Endothelial cell of umbilical vein (primary cell): ENCODE data around the gene SINHCAF. TPM values are rescaled to one million over a fixed set of nuclear protein-coding genes. Genes with fewer than 3 reads are reported as not detected.

Source experiments
- BruUV-seq: library from RNA; stranded (reverse); fragments of 400-500 nt; replicated peaks from 2 replicates; lab custom pipeline; 2021; lab: Mats Ljungman, UMichigan
- CTCF ChIA-PET: fragments of 300-600, 350-600 bp; sonication (Branson Sonifier 250); formaldehyde crosslinking; loops from one replicate; lab custom pipeline; 2021; ENCODE audit warnings: antibody characterized with exemption, inconsistent platforms; lab: Charles Lee
- POLR2A ChIA-PET: fragments of 300-600, 350-600 bp; sonication (Branson Sonifier 250); formaldehyde crosslinking; loops from one replicate; lab custom pipeline; 2021; ENCODE audit warnings: antibody characterized with exemption, inconsistent platforms; lab: Charles Lee
- DNase-seq: peaks from one replicate; pipeline ENCODE4 v3.0.0-alpha.2; 2011; ENCODE audit warnings: low read depth, low spot score
- FAIRE-seq: peaks from 2 replicates; lab custom pipeline; 2011; peaks lifted over from hg19 to GRCh38; lab: Jason Lieb, UNC
- H2AFZ ChIP-seq: 2 replicates; pipeline ENCODE4 v1.6.0; 2012; ENCODE audit warnings: low read depth, low read length, control low read depth, inconsistent platforms
- H3K27ac ChIP-seq: 2 replicates; pipeline ENCODE4 v1.5.1; 2011; ENCODE audit warnings: low read depth, mild to moderate bottlenecking, control low read depth, low read length, moderate library complexity; ENCODE audit not compliant: insufficient read depth
- H3K27me3 ChIP-seq, 2 experiments: 2 replicates each; pipeline versions ENCODE4 v1.6.0 to v1.6.1; 2011; ENCODE audit warnings: low read length in 2 of 2, mixed read lengths in 1 of 2; ENCODE audit not compliant: control insufficient read depth in 2 of 2, insufficient read depth in 2 of 2
- H3K36me3 ChIP-seq, 2 experiments: 2 replicates in 1 of 2; 3 replicates in 1 of 2; pipeline ENCODE4 v1.5.1; 2011; ENCODE audit warnings: low read length in 2 of 2, mild to moderate bottlenecking in 1 of 2, moderate library complexity in 1 of 2; ENCODE audit not compliant: control insufficient read depth in 2 of 2, insufficient read depth in 2 of 2; ENCODE audit errors: extremely low read depth in 1 of 2
- H3K4me1 ChIP-seq: 3 replicates; pipeline ENCODE4 v1.5.1; 2011; ENCODE audit warnings: mild to moderate bottlenecking, low read length; ENCODE audit not compliant: control insufficient read depth, insufficient read depth; ENCODE audit errors: extremely low read depth
- H3K4me2 ChIP-seq: 2 replicates; pipeline ENCODE4 v1.6.1; 2011; ENCODE audit warnings: low read length, control low read depth, mixed read lengths; ENCODE audit not compliant: insufficient read depth
- H3K4me3 ChIP-seq, 3 experiments: fragments of 200-600 bp in 1 of 3; sonication (generic), shearing (Covaris generic) in 1 of 3; replicated peaks in 1 of 3; 2 replicates each; pipeline ENCODE4 v1.5.1; 2011 to 2016; ENCODE audit warnings: control low read depth in 3 of 3, low read length in 3 of 3, mild to moderate bottlenecking in 2 of 3, inconsistent platforms in 1 of 3, low read depth in 1 of 3, moderate library complexity in 1 of 3; ENCODE audit not compliant: insufficient read depth in 1 of 3
- H3K79me2 ChIP-seq: 2 replicates; pipeline ENCODE4 v1.6.0; 2012; ENCODE audit warnings: low read length, inconsistent platforms; ENCODE audit not compliant: control insufficient read depth, insufficient read depth
- H3K9ac ChIP-seq: replicated peaks from 2 replicates; pipeline ENCODE3; 2011; ENCODE audit warnings: low read length, control low read depth; ENCODE audit not compliant: insufficient read depth; ENCODE audit errors: extremely low read depth
- H3K9me1 ChIP-seq: replicated peaks from 3 replicates; pipeline ENCODE4 v1.6.0; 2011; ENCODE audit warnings: mild to moderate bottlenecking, low read length; ENCODE audit not compliant: control insufficient read depth, insufficient read depth; ENCODE audit errors: extremely low read depth
- H3K9me3 ChIP-seq: replicated peaks from 2 replicates; pipeline ENCODE4 v1.5.1; 2012; ENCODE audit warnings: low read length, inconsistent platforms; ENCODE audit not compliant: control insufficient read depth, insufficient read depth
- H4K20me1 ChIP-seq: replicated peaks from 2 replicates; pipeline ENCODE3; 2011; ENCODE audit warnings: mild to moderate bottlenecking, low read length; ENCODE audit not compliant: control insufficient read depth, insufficient read depth; ENCODE audit errors: extremely low read depth
- FOS ChIP-seq: IDR thresholded peaks from 2 replicates; pipeline ENCODE4 v1.6.1; 2011; ENCODE audit warnings: mild to moderate bottlenecking, low read length, moderate library complexity, borderline replicate concordance; ENCODE audit not compliant: insufficient read depth
- dilution Hi-C: fragments of 300-500 bp; cut with MboI; formaldehyde crosslinking; loops from one replicate; pipeline ENCODE4 v1.15.0; 2019; ENCODE audit warnings: low sequenced_read_pairs; ENCODE audit not compliant: extremely low pct_ligation_motif_present
- intact Hi-C: fragments of 100-400 bp; cut with micrococcal nuclease; formaldehyde crosslinking; loops from one replicate; pipeline ENCODE4 v1.10.0; 2022
- polyA plus RNA-seq, 4 experiments: library from polyadenylated mRNA; depleted of rRNA in 3 of 4; stranded (reverse) in 3 of 4; unstranded in 1 of 4; fragments of >200 nt; gene quantifications; 2 replicates each; pipeline versions ENCODE4 v1.2.1 to v1.2.3, GENCODE V29; 2011 to 2012; ENCODE audit warnings: missing spikeins in 1 of 4
- total RNA-seq: library from RNA; stranded (reverse); gene quantifications from 2 replicates; pipeline ENCODE4 v1.2.3, GENCODE V29; 2021
- TF ChIP-seq, protein P1 (sequence below), 2 donors: IDR thresholded peaks; 1 replicate in 1 of 2; 2 replicates in 1 of 2; pipeline ENCODE4 v1.5.1; 2011; ENCODE audit warnings: low read length in 2 of 2, mild to moderate bottlenecking in 2 of 2, moderate library complexity in 2 of 2, control low read depth in 1 of 2, inconsistent platforms in 1 of 2, low read depth in 1 of 2; ENCODE audit not compliant: insufficient read depth in 1 of 2; ENCODE audit errors: extremely low read depth in 1 of 2

Gene SINHCAF
- total and polyA plus RNA-seq, 2 donors (not counting 3 experiments of a cell fraction or from before 2014, with no cell fraction given): 19.3 to 83.4 TPM

DNA sequence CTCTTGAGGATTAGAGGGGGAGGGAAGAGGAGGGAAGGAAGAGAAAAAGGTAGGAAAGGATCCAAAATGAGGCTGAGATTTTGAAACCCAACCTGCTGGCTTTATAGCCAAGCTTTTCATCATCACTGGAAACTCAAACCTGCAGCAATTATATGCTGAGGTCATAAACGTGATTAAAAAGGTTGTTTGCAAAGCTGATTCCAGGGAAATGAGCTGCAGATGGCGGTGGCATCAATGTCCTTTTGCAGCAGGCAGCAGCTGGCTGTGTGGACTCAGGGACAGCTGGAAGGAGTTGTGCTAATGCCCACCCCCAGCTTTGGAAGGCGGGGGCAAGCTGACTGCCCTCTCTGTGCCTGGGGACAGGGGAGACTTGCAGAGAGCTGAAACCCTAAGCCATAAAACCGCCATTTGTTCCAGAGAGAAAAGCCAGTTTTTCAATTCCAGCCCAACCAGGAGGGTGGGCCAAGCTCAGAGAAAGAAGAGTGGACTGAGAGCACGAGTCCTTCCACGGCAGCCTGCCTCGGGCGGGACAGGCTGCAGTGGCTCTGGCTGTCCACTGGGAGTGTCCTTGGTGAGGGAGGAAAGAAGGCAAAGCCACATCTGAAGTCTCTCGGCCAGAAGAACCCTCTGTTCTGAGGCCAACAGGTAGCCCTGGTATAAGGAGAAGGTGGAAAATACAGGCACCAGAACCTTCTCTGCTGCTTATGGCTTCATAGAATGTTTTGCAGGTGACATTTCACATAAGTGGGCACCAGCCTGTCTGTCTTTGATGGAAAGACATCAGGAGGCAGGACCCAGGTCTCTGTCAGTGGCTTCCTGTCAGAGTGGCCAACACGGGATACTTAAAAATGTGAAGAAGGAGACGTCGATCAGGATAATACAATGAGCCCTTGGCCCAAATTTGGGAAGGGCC is 90.7 kb downstream of the SINHCAF start:
- DNase-seq (peak; percentile 36), FAIRE-seq (peak; percentile 79)
- no peak overlapping the region for H3K9ac ChIP-seq
- dilution Hi-C loops: loop anchor here (25.0 kb wide), 1 partner anchor 398 kb away; no protein-coding TSS in a partner anchor
- CTCF ChIA-PET: interaction anchor here (0.7 to 11.9 kb wide), 8 partner anchors 8 to 1728 kb away, joined by 3 to 123 read pairs (median 4); no protein-coding TSS in a partner anchor
- no peaks in the 10 kb centered on the region for H3K9me1 ChIP-seq
- POLR2A ChIA-PET: no interaction called here
- H4K20me1 ChIP-seq: no peaks in the 10 kb centered on the region
- H2AFZ ChIP-seq: no peak overlapping the region
- TF ChIP-seq, protein P1, sequence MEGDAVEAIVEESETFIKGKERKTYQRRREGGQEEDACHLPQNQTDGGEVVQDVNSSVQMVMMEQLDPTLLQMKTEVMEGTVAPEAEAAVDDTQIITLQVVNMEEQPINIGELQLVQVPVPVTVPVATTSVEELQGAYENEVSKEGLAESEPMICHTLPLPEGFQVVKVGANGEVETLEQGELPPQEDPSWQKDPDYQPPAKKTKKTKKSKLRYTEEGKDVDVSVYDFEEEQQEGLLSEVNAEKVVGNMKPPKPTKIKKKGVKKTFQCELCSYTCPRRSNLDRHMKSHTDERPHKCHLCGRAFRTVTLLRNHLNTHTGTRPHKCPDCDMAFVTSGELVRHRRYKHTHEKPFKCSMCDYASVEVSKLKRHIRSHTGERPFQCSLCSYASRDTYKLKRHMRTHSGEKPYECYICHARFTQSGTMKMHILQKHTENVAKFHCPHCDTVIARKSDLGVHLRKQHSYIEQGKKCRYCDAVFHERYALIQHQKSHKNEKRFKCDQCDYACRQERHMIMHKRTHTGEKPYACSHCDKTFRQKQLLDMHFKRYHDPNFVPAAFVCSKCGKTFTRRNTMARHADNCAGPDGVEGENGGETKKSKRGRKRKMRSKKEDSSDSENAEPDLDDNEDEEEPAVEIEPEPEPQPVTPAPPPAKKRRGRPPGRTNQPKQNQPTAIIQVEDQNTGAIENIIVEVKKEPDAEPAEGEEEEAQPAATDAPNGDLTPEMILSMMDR (IDR thresholded peaks at IDR 0.05; ENCODE audit: extremely low read depth in 1 of 2, insufficient read depth in 1 of 2, low read depth in 1 of 2, low read length in 2 of 2): peak; percentile 35 to 66
- TF ChIP-seq FOS: no peak
- no peaks in the 10 kb centered on the region for H3K4me1 ChIP-seq
- no peaks in the 10 kb centered on the region for H3K79me2 ChIP-seq
- intact Hi-C loops: loop anchor here (5.0 kb wide), 1 partner anchor 248 kb away; no protein-coding TSS in a partner anchor
- H3K4me3 ChIP-seq: no peak overlapping the region
- no peaks in the 10 kb centered on the region for H3K36me3 ChIP-seq
- H3K4me2 ChIP-seq: no peak overlapping the region
- no peak overlapping the region for H3K27ac ChIP-seq
- peaks cover 9 to 18% of the 10 kb centered on the region in 2 experiments for H3K27me3 ChIP-seq
- H3K9me3 ChIP-seq: no peaks in the 10 kb centered on the region
- no TSS peak for BruUV-seq
